K562 (cell line): ENCODE measurements around the gene GPR108. TPM values are rescaled to one million over a fixed set of nuclear protein-coding genes. Genes with fewer than 3 reads are reported as not detected.

Experiments
- HNRNPUL1 ChIP-seq: fragments of 200-400 bp; formaldehyde crosslinking; IDR thresholded peaks from 2 replicates; pipeline ENCODE4 v1.6.1; 2017; ENCODE audit warnings: low read length
- MECOM ChIP-seq: fragments of 250-450 bp; sonication (Bioruptor Pico); IDR thresholded peaks from 2 replicates; pipeline ENCODE4 v1.8.0; 2022; ENCODE audit warnings: inconsistent platforms
- NCOA2 ChIP-seq, 2 experiments: fragments of 450-650 bp; IDR thresholded peaks; 2 replicates each; pipeline ENCODE4 v1.6.1; 2018; ENCODE audit warnings: mild to moderate bottlenecking in 2 of 2, moderate library complexity in 1 of 2; ENCODE audit not compliant: partially characterized antibody in 2 of 2
- TEAD1 ChIP-seq, 2 experiments: fragments of 450-650 bp in 1 of 2; sonication (generic) in 1 of 2; formaldehyde crosslinking; IDR thresholded peaks; 2 replicates each; pipeline versions ENCODE4 v1.4.0 to v1.8.0; 2020 to 2022; ENCODE audit warnings: mild to moderate bottlenecking in 2 of 2, missing genetic modification reagents in 1 of 2
- ZKSCAN1 ChIP-seq: fragments of 150-350 bp; IDR thresholded peaks from 2 replicates; pipeline ENCODE4 v1.6.1; 2016; ENCODE audit warnings: low read depth, low read length
- ZNF239 ChIP-seq: fragments of 250-450 bp; sonication (Bioruptor Pico); IDR thresholded peaks from 2 replicates; pipeline ENCODE4 v1.4.0; 2020; ENCODE audit warnings: mild to moderate bottlenecking
- polyA plus RNA-seq, 8 experiments: library from polyadenylated mRNA; depleted of rRNA in 4 of 8; stranded (reverse) in 5 of 8; unstranded in 3 of 8; fragments of >200 nt; fragmentation: Nextera tagmentation in 2 of 8; fragmentation: Illumina TruSeq in 1 of 8; extraction: Ambion mirVana in 2 of 8; extraction: Trizol in 1 of 8; gene quantifications; 2 replicates each; pipeline versions ENCODE4 v1.2.1 to v1.2.3, GENCODE V29; 2011 to 2014; ENCODE audit warnings: inconsistent platforms in 1 of 8, missing spikeins in 1 of 8
- total RNA-seq, 7 experiments: library from RNA; depleted of rRNA in 6 of 7; stranded (reverse); fragments of >200 nt in 6 of 7; fragmentation: Illumina TruSeq in 2 of 7; extraction: Trizol in 2 of 7; gene quantifications; 2 replicates each; pipeline versions ENCODE4 v1.2.1 to v1.2.3, GENCODE V29; 2011 to 2021; ENCODE audit warnings: low replicate concordance in 1 of 7
- TF ChIP-seq, protein P1 (sequence below): sonication (generic); formaldehyde crosslinking; IDR thresholded peaks from 2 replicates; pipeline ENCODE4 v1.8.1; 2023; ENCODE audit warnings: mild to moderate bottlenecking, missing genetic modification reagents, moderate library complexity
- TF ChIP-seq, protein P2 (sequence below), 2 experiments: IDR thresholded peaks; 2 replicates each; pipeline ENCODE4 v1.6.1; 2011; ENCODE audit warnings: borderline replicate concordance in 1 of 2, control low read depth in 1 of 2, low read depth in 1 of 2, low read length in 1 of 2, mild to moderate bottlenecking in 1 of 2, mixed read lengths in 1 of 2, moderate library complexity in 1 of 2; ENCODE audit not compliant: insufficient read depth in 1 of 2, insufficient read length in 1 of 2, poor library complexity in 1 of 2, severe bottlenecking in 1 of 2; ENCODE audit errors: extremely low read depth in 1 of 2
- TF ChIP-seq, protein P3 (sequence below): sonication (generic); formaldehyde crosslinking; IDR thresholded peaks from 2 replicates; pipeline ENCODE4 v1.8.0; 2023; ENCODE audit warnings: mild to moderate bottlenecking, missing genetic modification reagents

Gene GPR108
- total and polyA plus RNA-seq, 9 of the 15 experiments (the other 6 are each of a cell fraction or from before 2014, with no cell fraction given) = 2.4 to 33.2 (median 24.4) TPM

DNA sequence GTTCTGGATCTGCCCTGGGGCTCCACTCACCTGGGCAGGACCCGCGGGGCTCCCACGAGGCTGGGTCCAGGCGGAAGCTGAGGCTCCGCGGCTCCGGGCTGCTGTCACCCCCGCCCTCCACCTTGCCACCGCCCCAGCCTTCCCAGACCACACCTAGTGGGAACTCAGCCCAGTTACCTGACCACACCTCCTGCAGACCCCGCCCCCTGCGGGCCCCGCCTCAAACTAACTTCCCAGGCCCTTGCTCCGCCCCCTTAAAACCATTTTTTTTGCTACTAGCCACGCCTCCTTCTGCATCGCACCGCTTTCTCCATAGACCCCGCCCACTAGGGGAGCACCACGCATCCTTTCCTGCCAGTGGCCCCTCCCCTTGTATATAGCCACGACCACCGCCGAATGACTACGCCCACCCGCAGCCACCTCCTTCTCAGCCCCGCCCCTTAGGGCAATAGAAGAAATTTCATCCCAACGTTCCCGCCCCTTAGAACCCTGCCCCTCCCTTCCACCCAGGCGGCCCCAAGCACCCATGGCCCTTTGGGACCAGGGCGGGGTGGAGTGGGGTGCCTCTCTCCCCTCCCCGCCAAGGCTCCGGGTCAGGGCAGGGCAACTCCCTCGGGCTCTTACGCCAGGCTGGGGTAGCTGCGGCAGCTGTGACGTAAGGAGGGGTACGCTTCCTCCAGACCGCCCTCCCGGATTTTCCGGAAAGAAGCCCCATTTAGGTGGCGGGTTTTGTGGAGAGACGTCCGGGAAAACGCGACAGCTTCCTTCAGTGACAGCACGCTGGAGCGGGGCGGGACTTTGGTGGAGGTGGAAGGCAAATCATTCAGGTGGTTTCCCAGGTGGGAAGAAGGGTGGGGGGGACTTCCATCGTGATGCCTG is 30.2 kb upstream of the GPR108 start, which contains the start of gene SH2D3A (continued):
- TF ChIP-seq, protein P1, sequence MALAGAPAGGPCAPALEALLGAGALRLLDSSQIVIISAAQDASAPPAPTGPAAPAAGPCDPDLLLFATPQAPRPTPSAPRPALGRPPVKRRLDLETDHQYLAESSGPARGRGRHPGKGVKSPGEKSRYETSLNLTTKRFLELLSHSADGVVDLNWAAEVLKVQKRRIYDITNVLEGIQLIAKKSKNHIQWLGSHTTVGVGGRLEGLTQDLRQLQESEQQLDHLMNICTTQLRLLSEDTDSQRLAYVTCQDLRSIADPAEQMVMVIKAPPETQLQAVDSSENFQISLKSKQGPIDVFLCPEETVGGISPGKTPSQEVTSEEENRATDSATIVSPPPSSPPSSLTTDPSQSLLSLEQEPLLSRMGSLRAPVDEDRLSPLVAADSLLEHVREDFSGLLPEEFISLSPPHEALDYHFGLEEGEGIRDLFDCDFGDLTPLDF (CRISPR knock-in tag) = no peak
- TF ChIP-seq NCOA2 (IDR thresholded peaks at IDR 0.05; ENCODE audit: partially characterized antibody in 2 of 2) (no peak), MECOM (no peak), ZKSCAN1 (no peak), ZNF239 (CRISPR knock-in tag) (no peak), HNRNPUL1 (no peak), TEAD1 (CRISPR knock-in tag; IDR thresholded peaks at IDR 0.05) (no peak)
- TF ChIP-seq, protein P2, sequence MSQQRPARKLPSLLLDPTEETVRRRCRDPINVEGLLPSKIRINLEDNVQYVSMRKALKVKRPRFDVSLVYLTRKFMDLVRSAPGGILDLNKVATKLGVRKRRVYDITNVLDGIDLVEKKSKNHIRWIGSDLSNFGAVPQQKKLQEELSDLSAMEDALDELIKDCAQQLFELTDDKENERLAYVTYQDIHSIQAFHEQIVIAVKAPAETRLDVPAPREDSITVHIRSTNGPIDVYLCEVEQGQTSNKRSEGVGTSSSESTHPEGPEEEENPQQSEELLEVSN (IDR thresholded peaks at IDR 0.05; ENCODE audit: borderline replicate concordance in 1 of 2, extremely low read depth in 1 of 2, insufficient read depth in 1 of 2, insufficient read length in 1 of 2, low read depth in 1 of 2, low read length in 1 of 2, poor library complexity in 1 of 2, severe bottlenecking in 1 of 2) = peak in 1 of 2 experiments; percentile 38
- TF ChIP-seq, protein P3, sequence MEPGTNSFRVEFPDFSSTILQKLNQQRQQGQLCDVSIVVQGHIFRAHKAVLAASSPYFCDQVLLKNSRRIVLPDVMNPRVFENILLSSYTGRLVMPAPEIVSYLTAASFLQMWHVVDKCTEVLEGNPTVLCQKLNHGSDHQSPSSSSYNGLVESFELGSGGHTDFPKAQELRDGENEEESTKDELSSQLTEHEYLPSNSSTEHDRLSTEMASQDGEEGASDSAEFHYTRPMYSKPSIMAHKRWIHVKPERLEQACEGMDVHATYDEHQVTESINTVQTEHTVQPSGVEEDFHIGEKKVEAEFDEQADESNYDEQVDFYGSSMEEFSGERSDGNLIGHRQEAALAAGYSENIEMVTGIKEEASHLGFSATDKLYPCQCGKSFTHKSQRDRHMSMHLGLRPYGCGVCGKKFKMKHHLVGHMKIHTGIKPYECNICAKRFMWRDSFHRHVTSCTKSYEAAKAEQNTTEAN = no peak
- TF ChIP-seq, all 486 proteins: peak for 64
